Endothelial cell of umbilical vein (primary cell): ENCODE measurements around the gene TMEM106A. TPM values are rescaled to one million over a fixed set of nuclear protein-coding genes. Genes with fewer than 3 reads are reported as not detected.

ENCODE experiments used
- BruUV-seq: library from RNA; stranded (reverse); fragments of 400-500 nt; replicated peaks from 2 replicates; lab custom pipeline; 2021; lab: Mats Ljungman, UMichigan
- CTCF ChIA-PET: fragments of 300-600, 350-600 bp; sonication (Branson Sonifier 250); formaldehyde crosslinking; loops from one replicate; lab custom pipeline; 2021; ENCODE audit warnings: antibody characterized with exemption, inconsistent platforms; lab: Charles Lee
- POLR2A ChIA-PET: fragments of 300-600, 350-600 bp; sonication (Branson Sonifier 250); formaldehyde crosslinking; loops from one replicate; lab custom pipeline; 2021; ENCODE audit warnings: antibody characterized with exemption, inconsistent platforms; lab: Charles Lee
- DNase-seq: peaks from one replicate; pipeline ENCODE4 v3.0.0-alpha.2; 2011; ENCODE audit warnings: low read depth, low spot score
- FAIRE-seq: peaks from 2 replicates; lab custom pipeline; 2011; peaks lifted over from hg19 to GRCh38; lab: Jason Lieb, UNC
- H2AFZ ChIP-seq: 2 replicates; pipeline ENCODE4 v1.6.0; 2012; ENCODE audit warnings: low read depth, low read length, control low read depth, inconsistent platforms
- H3K27ac ChIP-seq: 2 replicates; pipeline ENCODE4 v1.5.1; 2011; ENCODE audit warnings: low read depth, mild to moderate bottlenecking, control low read depth, low read length, moderate library complexity; ENCODE audit not compliant: insufficient read depth
- H3K27me3 ChIP-seq, 2 experiments: 2 replicates each; pipeline versions ENCODE4 v1.6.0 to v1.6.1; 2011; ENCODE audit warnings: low read length in 2 of 2, mixed read lengths in 1 of 2; ENCODE audit not compliant: control insufficient read depth in 2 of 2, insufficient read depth in 2 of 2
- H3K36me3 ChIP-seq, 2 experiments: 2 replicates in 1 of 2; 3 replicates in 1 of 2; pipeline ENCODE4 v1.5.1; 2011; ENCODE audit warnings: low read length in 2 of 2, mild to moderate bottlenecking in 1 of 2, moderate library complexity in 1 of 2; ENCODE audit not compliant: control insufficient read depth in 2 of 2, insufficient read depth in 2 of 2; ENCODE audit errors: extremely low read depth in 1 of 2
- H3K4me1 ChIP-seq: 3 replicates; pipeline ENCODE4 v1.5.1; 2011; ENCODE audit warnings: mild to moderate bottlenecking, low read length; ENCODE audit not compliant: control insufficient read depth, insufficient read depth; ENCODE audit errors: extremely low read depth
- H3K4me2 ChIP-seq: 2 replicates; pipeline ENCODE4 v1.6.1; 2011; ENCODE audit warnings: low read length, control low read depth, mixed read lengths; ENCODE audit not compliant: insufficient read depth
- H3K4me3 ChIP-seq, 3 experiments: fragments of 200-600 bp in 1 of 3; sonication (generic), shearing (Covaris generic) in 1 of 3; replicated peaks in 1 of 3; 2 replicates each; pipeline ENCODE4 v1.5.1; 2011 to 2016; ENCODE audit warnings: control low read depth in 3 of 3, low read length in 3 of 3, mild to moderate bottlenecking in 2 of 3, inconsistent platforms in 1 of 3, low read depth in 1 of 3, moderate library complexity in 1 of 3; ENCODE audit not compliant: insufficient read depth in 1 of 3
- H3K79me2 ChIP-seq: 2 replicates; pipeline ENCODE4 v1.6.0; 2012; ENCODE audit warnings: low read length, inconsistent platforms; ENCODE audit not compliant: control insufficient read depth, insufficient read depth
- H3K9ac ChIP-seq: replicated peaks from 2 replicates; pipeline ENCODE3; 2011; ENCODE audit warnings: low read length, control low read depth; ENCODE audit not compliant: insufficient read depth; ENCODE audit errors: extremely low read depth
- H3K9me1 ChIP-seq: replicated peaks from 3 replicates; pipeline ENCODE4 v1.6.0; 2011; ENCODE audit warnings: mild to moderate bottlenecking, low read length; ENCODE audit not compliant: control insufficient read depth, insufficient read depth; ENCODE audit errors: extremely low read depth
- H3K9me3 ChIP-seq: replicated peaks from 2 replicates; pipeline ENCODE4 v1.5.1; 2012; ENCODE audit warnings: low read length, inconsistent platforms; ENCODE audit not compliant: control insufficient read depth, insufficient read depth
- H4K20me1 ChIP-seq: replicated peaks from 2 replicates; pipeline ENCODE3; 2011; ENCODE audit warnings: mild to moderate bottlenecking, low read length; ENCODE audit not compliant: control insufficient read depth, insufficient read depth; ENCODE audit errors: extremely low read depth
- MYC ChIP-seq: IDR thresholded peaks from one replicate; pipeline ENCODE4 v1.6.1; 2011; ENCODE audit warnings: mild to moderate bottlenecking, low read depth, low read length
- POLR2A ChIP-seq: IDR thresholded peaks from 2 replicates; pipeline ENCODE4 v1.6.1; 2012; ENCODE audit warnings: low read depth, mild to moderate bottlenecking, control low read depth, low read length
- POLR2AphosphoS5 ChIP-seq: IDR thresholded peaks from 2 replicates; pipeline ENCODE4 v1.6.1; 2012; ENCODE audit warnings: low read depth, mild to moderate bottlenecking, control low read depth, low read length, moderate library complexity; ENCODE audit not compliant: insufficient read depth
- dilution Hi-C: fragments of 300-500 bp; cut with MboI; formaldehyde crosslinking; loops from one replicate; pipeline ENCODE4 v1.15.0; 2019; ENCODE audit warnings: low sequenced_read_pairs; ENCODE audit not compliant: extremely low pct_ligation_motif_present
- intact Hi-C: fragments of 100-400 bp; cut with micrococcal nuclease; formaldehyde crosslinking; loops from one replicate; pipeline ENCODE4 v1.10.0; 2022
- polyA plus RNA-seq, 4 experiments: library from polyadenylated mRNA; depleted of rRNA in 3 of 4; stranded (reverse) in 3 of 4; unstranded in 1 of 4; fragments of >200 nt; gene quantifications; 2 replicates each; pipeline versions ENCODE4 v1.2.1 to v1.2.3, GENCODE V29; 2011 to 2012; ENCODE audit warnings: missing spikeins in 1 of 4
- total RNA-seq: library from RNA; stranded (reverse); gene quantifications from 2 replicates; pipeline ENCODE4 v1.2.3, GENCODE V29; 2021

TMEM106A gene
- total and polyA plus RNA-seq, 2 donors (not counting 3 experiments of a cell fraction or from before 2014, with no cell fraction given): 12.9 to 14.8 TPM

- Histone ChIP-seq H3K27ac (peak within 1 kb of the TSS; percentile 68), H3K4me1 (peaks cover 22% of the 10 kb centered on the region), H3K9me3 (no peaks in the 10 kb centered on the region), H3K9ac (peak within 1 kb of the TSS; percentile 87), H3K79me2 (peaks cover 17% of the 10 kb centered on the region), H3K9me1 (no peaks in the 10 kb centered on the region), H3K4me2 (peak within 1 kb of the TSS; percentile 62), H4K20me1 (no peaks in the 10 kb centered on the region), H3K4me3 (peak within 1 kb of the TSS; percentile 47 to 75 (median 73)), H3K27me3 (no peaks in the 10 kb centered on the region), H3K36me3 (peaks cover 0 to 3% of the 10 kb centered on the region in 2 experiments), H2AFZ (peak within 1 kb of the TSS; percentile 69)
- BruUV-seq: no TSS peak
- CTCF ChIA-PET: interaction anchor here (0.8 to 1.9 kb wide), 7 partner anchors 41 to 152 kb away, joined by 3 to 27 read pairs (median 5); partner anchors contain the start of gene TMEM106A
- intact Hi-C loops: loop anchor here (1.0 to 2.0 kb wide), 7 partner anchors 40 to 562 kb away; partner anchors contain the start of genes BRCA1, RETREG3, RPL27 and TMEM106A
- POLR2A ChIA-PET: interaction anchor here (1.6 to 1.9 kb wide), 2 partner anchors 41 to 145 kb away, joined by 3 to 22 read pairs; partner anchors contain the start of gene TMEM106A
- FAIRE-seq (peak; percentile 95), DNase-seq (peak; percentile 99)
- dilution Hi-C loops: no loop called here
- TF ChIP-seq MYC (no peak), POLR2AphosphoS5 (peak; percentile 63), POLR2A (peak; percentile 64)
These were observed 40.7 kb upstream of the TMEM106A start, which contains the start of gene NBR1 for GRCh38 chr17:43170766-43171585. NBR1 (plus strand) TSS chr17:43171214; CDS start chr17:43175800, 4,586 bp downstream.
